Measurements from ENCODE around the gene SLC7A8.

SLC7A8 gene

GRCh38 chr14:23139874-23140273, 43.6 kb downstream of the SLC7A8 start:
- TF ChIP-seq NFRKB (IDR thresholded peaks at IDR 0.05): no peak
- TF ChIP-seq TARDBP (IDR thresholded peaks at IDR 0.05): no peak
- no peak for TF ChIP-seq FOXA1 (IDR thresholded peaks at IDR 0.05)
- TF ChIP-seq FOXM1 (IDR thresholded peaks at IDR 0.05; ENCODE audit: borderline replicate concordance): no peak
- no peak for TF ChIP-seq CTBP1 (IDR thresholded peaks at IDR 0.05; ENCODE audit: borderline replicate concordance)
- no peak for TF ChIP-seq BHLHE40 (IDR thresholded peaks at IDR 0.05; ENCODE audit: borderline replicate concordance)
- no peak for TF ChIP-seq SP1 (IDR thresholded peaks at IDR 0.05)
- no peak for TF ChIP-seq ARNT (IDR thresholded peaks at IDR 0.05)
- TF ChIP-seq PKNOX1 (IDR thresholded peaks at IDR 0.05): no peak
- no peak for TF ChIP-seq HDGF (IDR thresholded peaks at IDR 0.05; ENCODE audit: borderline replicate concordance)
- TF ChIP-seq L3MBTL2 (conservative IDR thresholded peaks at IDR 0.05): no peak
- no peak for TF ChIP-seq LEF1 (IDR thresholded peaks at IDR 0.05; ENCODE audit: borderline replicate concordance)
- TF ChIP-seq FOXK2 (IDR thresholded peaks at IDR 0.05): no peak
- TF ChIP-seq ZNF384 (IDR thresholded peaks at IDR 0.05): no peak
- no peak for TF ChIP-seq SUZ12 (IDR thresholded peaks at IDR 0.05)
- no peak for TF ChIP-seq ELF4 (IDR thresholded peaks at IDR 0.05)
- ChIA-PET POLR2A (interaction anchor here (0.6 kb wide), 1 partner anchor 124 kb away, joined by 3 read pairs; no protein-coding TSS in a partner anchor), CTCF (interaction anchor here (5.3 kb wide), 1 partner anchor 19 kb away, joined by 27 read pairs; no protein-coding TSS in a partner anchor)
- DNase-seq (ENCODE audit: extremely low spot score): no peak

- ChIA-PET POLR2A (no interaction called here), CTCF (no interaction called here)
- DNase-seq (ENCODE audit: extremely low spot score): no peak
- TF ChIP-seq SP1 (IDR thresholded peaks at IDR 0.05) (no peak), FOXK2 (IDR thresholded peaks at IDR 0.05) (no peak), FOXM1 (IDR thresholded peaks at IDR 0.05; ENCODE audit: borderline replicate concordance) (no peak), HDGF (IDR thresholded peaks at IDR 0.05; ENCODE audit: borderline replicate concordance) (no peak), BHLHE40 (IDR thresholded peaks at IDR 0.05; ENCODE audit: borderline replicate concordance) (no peak), ARNT (IDR thresholded peaks at IDR 0.05) (no peak), PKNOX1 (IDR thresholded peaks at IDR 0.05) (no peak), ELF4 (IDR thresholded peaks at IDR 0.05) (no peak), ZNF384 (IDR thresholded peaks at IDR 0.05) (no peak), TARDBP (IDR thresholded peaks at IDR 0.05) (no peak), CTBP1 (IDR thresholded peaks at IDR 0.05; ENCODE audit: borderline replicate concordance) (no peak), FOXA1 (IDR thresholded peaks at IDR 0.05) (no peak), SUZ12 (IDR thresholded peaks at IDR 0.05) (no peak), NFRKB (IDR thresholded peaks at IDR 0.05) (no peak), L3MBTL2 (conservative IDR thresholded peaks at IDR 0.05) (no peak), LEF1 (IDR thresholded peaks at IDR 0.05; ENCODE audit: borderline replicate concordance) (no peak)
Observed at GRCh38 chr14:23137813-23138535, 45.5 kb downstream of the SLC7A8 start.

- CTCF ChIA-PET: no interaction called here
- POLR2A ChIA-PET: no interaction called here
- no peak for DNase-seq (ENCODE audit: extremely low spot score)
- no peak for TF ChIP-seq ELF4 (IDR thresholded peaks at IDR 0.05)
- no peak for TF ChIP-seq FOXA1 (IDR thresholded peaks at IDR 0.05)
- no peak for TF ChIP-seq TARDBP (IDR thresholded peaks at IDR 0.05)
- TF ChIP-seq CTBP1 (IDR thresholded peaks at IDR 0.05; ENCODE audit: borderline replicate concordance): no peak
- TF ChIP-seq ZNF384 (IDR thresholded peaks at IDR 0.05): no peak
Observed at GRCh38 chr14:23137192-23137812, 46.2 kb downstream of the SLC7A8 start.

GRCh38 chr14:23136566-23137133, 46.8 kb downstream of the SLC7A8 start:
- no peak for TF ChIP-seq FOXM1 (IDR thresholded peaks at IDR 0.05; ENCODE audit: borderline replicate concordance)
- no peak for TF ChIP-seq ZNF384 (IDR thresholded peaks at IDR 0.05)
- no peak for TF ChIP-seq SP1 (IDR thresholded peaks at IDR 0.05)
- TF ChIP-seq NFRKB (IDR thresholded peaks at IDR 0.05): no peak
- no peak for TF ChIP-seq FOXK2 (IDR thresholded peaks at IDR 0.05)
- TF ChIP-seq HDGF (IDR thresholded peaks at IDR 0.05; ENCODE audit: borderline replicate concordance): no peak
- TF ChIP-seq FOXA1 (IDR thresholded peaks at IDR 0.05): no peak
- TF ChIP-seq TARDBP (IDR thresholded peaks at IDR 0.05): no peak
- TF ChIP-seq LEF1 (IDR thresholded peaks at IDR 0.05; ENCODE audit: borderline replicate concordance): no peak
- no peak for TF ChIP-seq L3MBTL2 (conservative IDR thresholded peaks at IDR 0.05)
- no peak for TF ChIP-seq ARNT (IDR thresholded peaks at IDR 0.05)
- TF ChIP-seq PKNOX1 (IDR thresholded peaks at IDR 0.05): no peak
- no peak for TF ChIP-seq BHLHE40 (IDR thresholded peaks at IDR 0.05; ENCODE audit: borderline replicate concordance)
- TF ChIP-seq CTBP1 (IDR thresholded peaks at IDR 0.05; ENCODE audit: borderline replicate concordance): no peak
- TF ChIP-seq SUZ12 (IDR thresholded peaks at IDR 0.05): no peak
- TF ChIP-seq ELF4 (IDR thresholded peaks at IDR 0.05): no peak
- POLR2A ChIA-PET: no interaction called here
- DNase-seq (ENCODE audit: extremely low spot score): no peak
- CTCF ChIA-PET: no interaction called here

GRCh38 chr14:23132970-23133369, 50.5 kb downstream of the SLC7A8 start:
- CTCF ChIA-PET: no interaction called here

More at GRCh38 chr14:23132970-23133369, 50.5 kb downstream of the SLC7A8 start:
- POLR2A ChIA-PET: no interaction called here
- TF ChIP-seq HDGF (IDR thresholded peaks at IDR 0.05; ENCODE audit: borderline replicate concordance) (no peak), FOXK2 (IDR thresholded peaks at IDR 0.05) (no peak), PKNOX1 (IDR thresholded peaks at IDR 0.05) (no peak), CTBP1 (IDR thresholded peaks at IDR 0.05; ENCODE audit: borderline replicate concordance) (no peak), ZNF384 (IDR thresholded peaks at IDR 0.05) (no peak), SP1 (IDR thresholded peaks at IDR 0.05) (no peak), LEF1 (IDR thresholded peaks at IDR 0.05; ENCODE audit: borderline replicate concordance) (no peak), BHLHE40 (IDR thresholded peaks at IDR 0.05; ENCODE audit: borderline replicate concordance) (no peak), L3MBTL2 (conservative IDR thresholded peaks at IDR 0.05) (no peak), FOXA1 (IDR thresholded peaks at IDR 0.05) (no peak)
- DNase-seq (ENCODE audit: extremely low spot score): no peak

All from HEK293T (cell line).